H4 (cell line): Measurements from ENCODE around the gene USP21. TPM values are rescaled to one million over a fixed set of nuclear protein-coding genes. Genes with fewer than 3 reads are reported as not detected.

Experiments used
- total RNA-seq: library from RNA; depleted of rRNA; stranded (reverse); fragments of >200 nt; shearing (Covaris generic); gene quantifications from 2 replicates; pipeline ENCODE4 v1.2.3, GENCODE V29; 2014; rRNA removed

The USP21 gene
- total RNA-seq, 1 experiment from 2014 or later: 5.8 TPM

Other genes starting within 250 kb of the USP21 start
- not detected in 2 replicates for gene ITLN2, start 204.7 kb upstream of the USP21 start, total RNA-seq
- 5.2 and 6.4 TPM in 2 replicates for gene F11R, start 138.3 kb upstream of the USP21 start, total RNA-seq
- gene TSTD1, start 120.5 kb upstream of the USP21 start, total RNA-seq: not detected in 2 replicates
- 57.7 and 60.3 TPM in 2 replicates for gene USF1, start 113.5 kb upstream of the USP21 start, total RNA-seq
- 0.02 TPM in 1 of 2 replicates, not detected in the other for gene ARHGAP30, start 89.6 kb upstream of the USP21 start, total RNA-seq
- 0.14 TPM in 1 of 2 replicates, not detected in the other for gene NECTIN4, start 69.9 kb upstream of the USP21 start, total RNA-seq
- gene KLHDC9, start 61.1 kb upstream of the USP21 start, total RNA-seq: not detected in 2 replicates
- 85.6 and 94.8 TPM in 2 replicates for gene PFDN2, start 41.5 kb upstream of the USP21 start, total RNA-seq
- gene NIT1, start 41.4 kb upstream of the USP21 start, total RNA-seq: 34.9 and 36.6 TPM in 2 replicates
- gene DEDD, start 26.8 kb upstream of the USP21 start, total RNA-seq: 22.2 and 28.2 TPM in 2 replicates
- 140 and 161 TPM in 2 replicates for gene UFC1, start 5.5 kb upstream of the USP21 start, total RNA-seq
- 9.2 and 13.9 TPM in 2 replicates for gene PPOX, start 6.9 kb downstream of the USP21 start, total RNA-seq
- 28.0 and 38.0 TPM in 2 replicates for gene B4GALT3, start 18.0 kb downstream of the USP21 start, total RNA-seq
- gene ADAMTS4, start 39.6 kb downstream of the USP21 start, total RNA-seq: not detected in 2 replicates
- gene NDUFS2, start 42.9 kb downstream of the USP21 start, total RNA-seq: 101 and 120 TPM in 2 replicates
- 2.0 and 6.1 TPM in 2 replicates for gene FCER1G, start 55.8 kb downstream of the USP21 start, total RNA-seq
- not detected in 2 replicates for gene APOA2, start 64.1 kb downstream of the USP21 start, total RNA-seq
- 7.1 and 8.5 TPM in 2 replicates for gene TOMM40L, start 66.6 kb downstream of the USP21 start, total RNA-seq
- not detected in 2 replicates for gene NR1I3, start 78.7 kb downstream of the USP21 start, total RNA-seq
- gene PCP4L1, start 99.2 kb downstream of the USP21 start, total RNA-seq: not detected in 2 replicates
- 0.27 and 0.39 TPM in 2 replicates for gene MPZ, start 150.5 kb downstream of the USP21 start, total RNA-seq
- gene SDHC, start 154.9 kb downstream of the USP21 start, total RNA-seq: 33.2 and 42.6 TPM in 2 replicates
- gene CFAP126, start 208.4 kb downstream of the USP21 start, total RNA-seq: not detected in 2 replicates